ENCODE data around the gene GRK1.

Gene GRK1

DNA sequence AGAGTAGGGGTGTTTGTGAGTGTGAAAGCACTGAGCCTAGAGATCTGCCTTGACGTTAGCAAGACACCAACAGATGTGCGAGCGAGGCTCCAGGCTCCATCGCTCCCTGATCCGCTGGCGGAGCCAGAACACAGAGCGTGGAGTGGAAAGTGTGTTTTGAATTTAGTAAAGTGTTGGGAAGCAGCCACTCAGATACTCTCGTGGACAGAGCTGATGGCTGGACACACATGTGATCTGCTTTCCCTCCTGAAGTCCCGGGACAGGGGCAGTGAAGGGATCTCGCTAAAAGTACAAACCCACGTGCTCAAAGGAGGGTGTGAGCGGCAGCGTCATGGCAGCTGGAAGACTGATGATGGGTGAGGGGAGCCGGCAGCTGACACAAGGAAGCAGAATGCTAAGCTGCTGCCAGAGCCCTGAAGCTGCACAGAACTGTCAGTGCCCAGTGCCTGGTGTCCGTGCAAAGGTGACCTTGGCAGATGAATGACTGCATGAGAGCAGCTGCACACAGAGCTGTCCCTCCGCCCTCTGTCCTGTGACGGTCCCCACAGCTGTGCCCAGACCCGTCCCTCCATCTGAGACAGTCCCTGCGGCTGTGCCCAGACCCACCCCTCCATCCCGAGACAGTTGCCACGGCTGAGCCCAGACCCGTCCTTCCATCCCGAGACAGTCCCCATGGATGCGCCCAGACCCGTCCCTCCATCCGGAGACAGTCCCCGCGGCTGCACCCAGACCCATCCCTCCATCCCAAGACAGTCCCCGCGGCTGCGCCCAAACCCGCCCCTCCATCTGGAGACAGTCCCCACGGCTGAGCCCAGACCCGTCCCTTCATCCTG, 62.4 kb downstream of the GRK1 start:
- TF ChIP-seq, protein P1, sequence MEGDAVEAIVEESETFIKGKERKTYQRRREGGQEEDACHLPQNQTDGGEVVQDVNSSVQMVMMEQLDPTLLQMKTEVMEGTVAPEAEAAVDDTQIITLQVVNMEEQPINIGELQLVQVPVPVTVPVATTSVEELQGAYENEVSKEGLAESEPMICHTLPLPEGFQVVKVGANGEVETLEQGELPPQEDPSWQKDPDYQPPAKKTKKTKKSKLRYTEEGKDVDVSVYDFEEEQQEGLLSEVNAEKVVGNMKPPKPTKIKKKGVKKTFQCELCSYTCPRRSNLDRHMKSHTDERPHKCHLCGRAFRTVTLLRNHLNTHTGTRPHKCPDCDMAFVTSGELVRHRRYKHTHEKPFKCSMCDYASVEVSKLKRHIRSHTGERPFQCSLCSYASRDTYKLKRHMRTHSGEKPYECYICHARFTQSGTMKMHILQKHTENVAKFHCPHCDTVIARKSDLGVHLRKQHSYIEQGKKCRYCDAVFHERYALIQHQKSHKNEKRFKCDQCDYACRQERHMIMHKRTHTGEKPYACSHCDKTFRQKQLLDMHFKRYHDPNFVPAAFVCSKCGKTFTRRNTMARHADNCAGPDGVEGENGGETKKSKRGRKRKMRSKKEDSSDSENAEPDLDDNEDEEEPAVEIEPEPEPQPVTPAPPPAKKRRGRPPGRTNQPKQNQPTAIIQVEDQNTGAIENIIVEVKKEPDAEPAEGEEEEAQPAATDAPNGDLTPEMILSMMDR (IDR thresholded peaks at IDR 0.05; ENCODE audit: control extremely low read depth, extremely low read depth, low read depth, missing control alignments) = no peak
- POLR2A ChIA-PET = no interaction called here
- DNase-seq (ENCODE audit: extremely low spot score) = no peak
- CTCF ChIA-PET = no interaction called here

DNA sequence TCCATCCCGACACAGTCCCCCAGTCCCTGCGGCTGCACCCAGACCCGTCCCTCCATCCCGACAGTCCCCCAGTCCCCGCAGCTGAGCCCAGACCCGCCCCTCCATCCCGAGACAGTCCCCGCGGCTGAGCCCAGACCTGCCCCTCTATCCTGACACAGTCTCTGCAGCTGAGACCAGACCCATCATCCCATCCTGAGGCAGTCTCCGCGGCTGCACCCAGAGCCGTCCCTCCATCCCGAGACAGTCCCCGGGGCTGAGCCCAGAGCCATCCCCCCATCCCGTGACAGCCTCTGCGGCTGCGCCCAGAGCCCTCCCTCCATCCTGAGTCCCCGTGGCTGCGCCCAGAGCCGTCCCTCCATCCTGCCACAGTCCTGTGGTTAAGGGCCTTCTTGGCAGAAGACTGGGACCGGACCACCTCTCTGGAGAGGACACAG, 63.3 kb downstream of the GRK1 start:
- TF ChIP-seq, protein P1 (IDR thresholded peaks at IDR 0.05; ENCODE audit: control extremely low read depth, extremely low read depth, low read depth, missing control alignments) = no peak
- POLR2A ChIA-PET = no interaction called here
- CTCF ChIA-PET = no interaction called here
- DNase-seq (ENCODE audit: extremely low spot score) = no peak

DNA sequence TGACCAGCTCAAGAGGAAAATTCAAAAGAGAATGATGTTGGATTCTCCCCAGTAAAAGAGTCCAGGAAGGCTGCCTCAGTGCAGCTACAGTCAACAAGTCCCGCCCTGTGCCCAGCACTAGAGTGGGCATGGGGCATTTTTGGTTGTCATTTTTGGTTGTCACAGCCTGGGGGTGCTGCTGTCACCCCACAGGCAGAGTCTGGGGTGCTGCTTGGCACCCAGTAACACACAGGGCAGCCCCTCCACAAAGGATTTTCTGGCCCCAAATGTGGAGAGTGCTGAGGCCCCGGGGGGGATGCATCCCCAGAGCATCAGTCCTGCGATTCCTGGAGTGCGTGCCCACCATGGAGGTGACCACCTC, 63.8 kb downstream of the GRK1 start:
- CTCF ChIA-PET = no interaction called here
- POLR2A ChIA-PET = no interaction called here
- DNase-seq (ENCODE audit: extremely low spot score) = no peak
- TF ChIP-seq, protein P1 (IDR thresholded peaks at IDR 0.05; ENCODE audit: control extremely low read depth, extremely low read depth, low read depth, missing control alignments) = no peak

DNA sequence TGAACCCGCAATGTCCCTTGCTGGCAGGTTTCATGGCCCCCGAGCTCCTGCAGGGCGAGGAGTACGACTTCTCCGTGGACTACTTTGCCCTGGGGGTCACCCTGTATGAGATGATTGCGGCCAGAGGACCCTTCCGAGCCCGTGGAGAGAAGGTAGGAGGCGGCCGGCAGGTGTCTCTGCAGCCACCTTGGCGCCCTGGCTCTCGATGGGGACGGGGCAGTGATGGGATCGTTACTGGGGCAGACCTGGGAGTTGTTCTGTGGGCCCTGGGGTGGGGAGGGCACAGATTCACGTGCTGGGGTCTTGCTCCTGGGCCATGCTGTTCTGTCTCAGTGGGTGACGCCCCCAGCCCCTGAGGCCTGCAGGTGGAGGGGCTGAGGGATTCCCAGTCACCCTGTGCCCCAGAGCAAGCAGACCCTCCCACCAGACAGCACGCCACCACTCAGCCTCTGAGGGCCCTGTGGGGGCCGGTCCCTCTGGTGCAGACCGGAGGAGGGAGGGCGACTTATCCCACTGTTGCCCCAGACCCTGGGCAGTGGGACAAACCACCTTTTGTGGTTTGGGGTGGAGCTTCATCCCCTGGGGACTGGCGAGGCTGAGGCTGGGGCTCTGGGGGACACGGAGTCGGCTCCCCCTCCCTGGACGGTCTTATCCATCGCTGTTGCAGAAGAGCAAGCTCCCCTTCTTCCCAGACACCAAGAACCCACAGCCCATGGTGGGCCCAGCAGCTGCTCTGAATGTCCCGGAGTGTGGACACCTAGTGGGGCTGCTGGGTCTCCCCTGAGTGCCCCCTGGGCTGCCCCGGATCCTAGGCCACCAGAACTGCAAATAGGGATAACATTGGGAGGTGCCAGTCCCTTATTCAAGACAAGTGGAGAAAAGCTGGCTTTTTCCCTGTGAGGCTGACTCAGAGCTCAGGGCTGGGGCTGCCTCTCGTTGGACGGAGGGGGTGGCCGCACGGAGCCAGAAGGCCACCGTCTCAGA, 64.5 kb downstream of the GRK1 start:
- POLR2A ChIA-PET = no interaction called here
- CTCF ChIA-PET = no interaction called here
- TF ChIP-seq, protein P1 (IDR thresholded peaks at IDR 0.05; ENCODE audit: control extremely low read depth, extremely low read depth, low read depth, missing control alignments) = no peak
- no peak for DNase-seq (ENCODE audit: extremely low spot score)

DNA sequence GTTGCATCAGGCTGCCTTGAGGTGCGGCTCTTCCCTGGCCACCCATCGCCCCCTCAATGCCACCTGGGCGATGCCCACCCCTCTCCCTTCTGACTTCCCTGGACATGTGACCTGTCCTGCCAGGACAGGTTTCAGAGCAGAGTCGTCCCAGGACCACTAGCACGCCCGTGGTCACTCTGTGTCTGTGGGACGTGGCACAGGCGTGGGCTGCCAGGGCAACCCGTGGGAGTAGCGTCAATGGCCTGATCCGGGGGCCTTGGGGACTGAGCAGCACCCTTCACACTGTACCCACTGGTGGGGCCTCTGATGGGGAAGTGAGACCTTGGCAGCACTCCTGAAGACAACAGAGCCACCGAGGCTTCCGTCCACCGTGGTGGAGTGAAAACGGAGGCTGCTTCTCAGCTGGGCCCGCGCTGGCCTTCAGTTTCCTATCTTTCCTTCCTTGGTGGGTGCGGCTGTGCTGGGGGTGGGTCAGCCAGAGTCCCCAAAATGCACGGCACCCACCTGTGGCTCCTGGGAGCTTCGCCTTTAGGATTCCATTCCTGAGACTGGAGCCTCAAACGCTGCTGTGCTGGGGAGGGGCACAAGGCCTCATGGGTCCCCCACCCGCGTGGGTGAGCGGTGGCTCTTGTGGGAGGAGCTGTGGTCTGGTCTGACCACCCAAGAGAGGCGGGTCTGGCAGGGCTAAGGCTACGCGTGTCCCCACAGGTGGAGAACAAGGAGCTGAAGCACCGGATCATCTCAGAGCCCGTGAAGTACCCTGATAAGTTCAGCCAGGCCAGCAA, 65.3 kb downstream of the GRK1 start:
- CTCF ChIA-PET = no interaction called here
- POLR2A ChIA-PET = no interaction called here
- TF ChIP-seq, protein P1 (IDR thresholded peaks at IDR 0.05; ENCODE audit: control extremely low read depth, extremely low read depth, low read depth, missing control alignments) = no peak
- DNase-seq (ENCODE audit: extremely low spot score) = no peak
